ENCODE data around the gene ANKS4B.
"Not testable (repeated sequence)": the region's sequence is repeated elsewhere in the genome, so short reads cannot be mapped to it uniquely, and the experiment has no call there.

Gene ANKS4B

DNA sequence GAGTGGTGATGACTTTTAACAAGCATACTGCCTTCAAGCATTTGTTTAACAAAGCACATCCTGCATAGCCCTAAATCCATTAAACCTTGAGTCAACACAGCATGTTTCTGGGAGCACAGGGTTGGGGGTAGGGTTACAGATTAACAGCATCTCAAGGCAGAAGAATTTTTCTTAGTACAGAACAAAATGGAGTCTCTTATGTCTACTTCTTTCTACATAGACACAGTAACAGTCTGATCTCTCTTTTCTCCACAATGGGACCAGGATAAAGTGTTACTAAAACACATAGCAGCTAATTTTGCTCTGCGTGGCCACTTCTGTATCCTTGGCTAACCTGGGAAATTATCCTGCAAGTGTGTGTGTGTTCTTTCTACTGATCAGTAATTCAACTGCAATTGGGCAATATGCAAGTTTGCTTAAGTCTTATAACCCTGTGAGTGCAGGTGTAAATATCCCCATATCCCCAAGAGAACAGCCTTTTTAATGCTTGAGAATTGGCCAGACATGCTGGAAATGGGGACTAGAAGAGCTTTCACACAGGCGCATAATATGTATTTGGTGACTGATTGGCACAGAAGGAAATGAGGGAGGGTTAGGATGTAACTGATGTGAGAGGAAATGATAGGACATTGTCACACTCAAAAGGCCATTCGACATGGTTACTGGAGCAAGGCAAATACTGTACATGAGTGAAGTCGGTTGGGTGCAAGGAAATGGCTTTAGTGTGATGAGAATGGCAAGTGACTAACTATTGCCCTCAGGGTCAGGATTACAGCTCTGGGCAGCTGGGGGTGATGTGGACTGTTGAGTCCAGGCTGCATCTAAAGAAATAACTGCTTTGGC is 10.8 kb upstream of the ANKS4B start:
- no peak for DNase-seq

DNA sequence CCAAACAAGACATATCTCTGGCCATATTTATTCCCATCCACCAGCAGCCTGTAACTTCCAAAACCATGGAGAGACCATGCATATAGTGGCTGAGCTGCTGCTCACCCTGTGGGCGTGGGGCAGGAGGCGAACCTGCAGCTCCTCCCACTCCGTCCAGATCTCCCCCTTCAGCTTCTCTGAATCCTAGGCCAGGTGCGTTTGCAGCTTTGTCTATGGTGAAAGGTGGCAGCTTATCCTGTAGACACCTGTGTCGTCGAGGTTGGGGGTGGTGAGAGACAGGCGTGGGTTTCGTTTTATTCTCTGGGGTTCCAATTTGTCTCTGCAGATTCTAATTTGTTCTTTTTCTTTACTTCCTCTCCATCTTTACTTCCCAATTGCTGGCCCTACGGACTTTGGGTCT is 9.7 kb upstream of the ANKS4B start:
- no peak for DNase-seq

DNA sequence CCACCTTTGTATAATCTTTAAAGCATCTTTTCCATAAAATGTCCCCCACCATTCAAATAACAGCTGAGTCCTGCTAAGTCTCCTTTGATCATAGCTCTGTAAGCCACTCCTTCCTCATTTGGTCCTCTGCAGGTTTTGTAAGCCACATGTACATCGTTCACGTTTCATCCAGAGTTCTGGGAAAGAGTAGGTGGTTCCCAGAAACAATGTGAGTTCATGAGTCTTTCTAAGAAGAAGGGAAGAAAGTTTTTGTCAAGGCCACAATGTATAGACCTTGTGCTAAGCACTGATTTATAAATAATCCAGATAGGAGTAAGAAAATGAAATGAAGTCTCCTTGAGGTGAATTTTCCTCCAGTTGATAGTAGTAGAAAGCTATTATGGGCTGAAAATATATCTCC is 8.7 kb upstream of the ANKS4B start:
- no peak for DNase-seq

DNA sequence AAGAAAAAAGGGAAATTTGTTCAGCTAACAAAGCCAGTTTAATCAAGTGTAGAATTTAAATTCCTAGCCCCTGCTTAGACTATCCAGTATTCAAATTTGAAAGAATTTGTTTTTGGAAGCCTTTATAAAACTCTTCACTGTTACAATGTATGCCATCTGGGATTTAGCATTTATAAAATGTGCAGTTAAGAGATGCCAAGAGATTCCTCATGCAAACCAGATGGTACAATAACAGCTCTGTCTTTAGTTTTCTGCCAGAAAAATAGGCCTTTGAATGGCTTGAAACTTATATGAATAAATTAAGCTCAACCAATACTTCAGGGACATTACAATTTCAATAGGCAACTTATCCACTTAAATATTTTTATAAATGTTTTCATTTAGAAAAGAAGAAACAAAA is 6.8 kb upstream of the ANKS4B start:
- no peak for DNase-seq

DNA sequence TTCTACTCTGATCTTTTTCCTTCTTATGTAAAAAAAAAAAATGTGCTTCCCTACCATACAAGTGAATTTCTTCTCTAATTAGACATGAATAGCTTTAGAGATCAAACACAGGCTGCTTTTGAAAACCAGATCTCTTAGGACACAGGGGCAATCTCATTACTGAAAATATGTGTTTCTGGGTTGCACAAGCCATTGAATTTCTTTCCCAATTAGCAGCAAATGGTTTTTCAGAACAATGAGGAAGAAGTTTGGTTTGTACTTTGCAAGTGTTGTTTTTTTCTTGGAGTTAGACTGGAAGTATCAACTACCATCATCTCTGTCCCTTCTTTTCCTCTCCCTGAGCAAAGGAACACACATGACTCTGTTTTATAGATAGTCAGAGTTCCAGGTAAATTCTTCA is 5.6 kb upstream of the ANKS4B start:
- no peak for DNase-seq

DNA sequence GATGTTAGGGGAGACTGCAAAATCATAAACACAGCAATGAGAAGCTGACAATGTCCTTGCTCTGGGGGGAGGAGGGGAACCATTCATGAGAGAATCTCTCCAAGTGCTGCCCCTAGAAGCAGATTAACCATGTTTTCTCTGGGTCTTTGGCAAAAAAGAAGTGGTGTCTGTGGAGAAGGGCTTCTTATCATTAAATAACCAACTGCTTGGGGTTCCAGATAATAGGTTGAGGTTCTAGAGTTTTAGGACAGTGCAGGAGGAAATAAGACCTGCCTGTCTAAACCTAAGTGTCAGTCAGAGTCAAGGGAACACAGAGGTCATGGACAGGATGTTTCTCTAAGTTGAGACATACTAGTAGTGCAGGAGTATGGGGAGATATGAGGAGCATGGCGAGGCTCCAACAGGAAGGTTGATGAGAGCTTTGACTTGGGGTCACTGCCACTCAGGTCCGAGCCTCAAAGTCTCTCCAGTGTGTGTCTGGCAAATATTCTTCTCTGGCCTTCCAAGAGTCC is 5.1 kb upstream of the ANKS4B start:
- no peak for DNase-seq

DNA sequence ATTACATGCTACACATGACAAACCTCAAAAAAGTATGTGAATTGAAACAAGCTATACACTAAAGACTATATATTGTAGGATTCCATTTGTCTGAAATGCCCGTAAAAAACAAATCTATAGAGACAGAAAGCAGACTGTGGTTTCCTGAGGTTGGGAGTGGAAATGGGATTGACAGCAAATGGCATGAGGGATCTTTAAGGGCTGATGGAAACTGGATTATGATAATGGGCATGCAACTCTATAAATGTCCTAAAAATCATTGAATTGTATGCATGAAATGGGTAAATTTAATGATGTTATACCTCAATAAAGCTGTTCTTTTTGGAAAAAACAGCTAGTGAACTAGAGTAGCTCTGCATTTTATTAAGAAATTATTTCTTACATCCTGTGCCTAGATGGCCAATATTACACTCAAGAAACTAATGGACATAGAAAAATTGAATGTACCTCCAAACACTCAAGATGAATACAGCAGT is 416 bp upstream of the ANKS4B start:
- no peak for DNase-seq

DNA sequence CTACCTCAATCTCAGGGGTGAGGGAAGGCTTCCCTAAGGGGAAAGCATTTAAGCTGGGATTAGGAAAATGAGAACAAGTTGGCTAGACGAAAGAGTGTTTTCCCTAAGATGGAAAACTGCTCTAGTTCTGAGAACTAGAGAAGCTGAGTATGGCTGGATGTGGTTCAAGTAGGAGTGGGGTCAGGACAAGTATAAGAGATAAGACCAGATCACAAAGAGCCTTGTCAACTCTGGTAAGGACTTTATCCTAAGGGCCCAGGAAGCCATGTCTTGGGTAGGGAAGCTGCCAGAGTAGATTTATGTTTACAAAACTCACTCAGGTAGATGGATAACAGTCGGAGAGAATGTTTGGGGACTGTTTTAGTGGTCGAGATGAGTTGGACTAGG is 1.7 kb downstream of the ANKS4B start:
- no peak for DNase-seq

DNA sequence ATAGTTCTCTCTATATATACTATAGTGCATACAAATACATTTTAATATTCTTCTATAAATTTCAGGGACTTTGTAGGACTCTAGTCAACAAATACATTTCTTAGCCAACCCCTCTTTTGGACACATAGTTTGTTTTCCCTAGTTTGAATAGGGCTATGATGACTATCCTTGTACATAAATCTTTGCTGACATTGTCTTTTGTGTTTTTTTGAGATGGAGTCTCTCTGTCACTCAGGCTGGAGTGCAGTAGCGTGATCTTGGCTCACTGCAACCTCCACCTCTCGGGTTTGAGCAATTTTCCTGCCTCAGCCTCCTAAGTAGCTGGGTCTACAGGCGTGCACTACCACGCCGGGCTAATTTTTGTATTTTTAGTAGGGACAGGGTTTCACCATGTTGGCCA is 3.3 kb downstream of the ANKS4B start:
- DNase-seq, result no peak

DNA sequence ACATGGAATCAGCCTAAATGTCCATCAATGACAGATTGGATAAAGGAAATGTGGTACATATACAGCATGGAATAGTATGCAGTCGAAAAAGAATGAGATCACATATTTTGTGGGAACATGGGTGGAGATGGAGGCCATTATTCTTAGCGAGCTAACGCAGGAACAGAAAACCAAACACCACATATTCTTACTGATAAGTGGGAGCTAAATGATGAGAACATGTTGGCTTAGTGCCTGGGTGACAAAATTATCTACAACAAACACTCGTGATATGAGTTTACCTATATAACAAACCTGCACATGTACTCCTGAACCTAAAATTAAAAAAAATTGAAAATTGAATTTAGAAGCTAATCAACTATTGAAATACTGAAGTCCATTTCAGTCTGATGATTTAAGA is 6.1 kb downstream of the ANKS4B start:
- DNase-seq, result no peak

DNA sequence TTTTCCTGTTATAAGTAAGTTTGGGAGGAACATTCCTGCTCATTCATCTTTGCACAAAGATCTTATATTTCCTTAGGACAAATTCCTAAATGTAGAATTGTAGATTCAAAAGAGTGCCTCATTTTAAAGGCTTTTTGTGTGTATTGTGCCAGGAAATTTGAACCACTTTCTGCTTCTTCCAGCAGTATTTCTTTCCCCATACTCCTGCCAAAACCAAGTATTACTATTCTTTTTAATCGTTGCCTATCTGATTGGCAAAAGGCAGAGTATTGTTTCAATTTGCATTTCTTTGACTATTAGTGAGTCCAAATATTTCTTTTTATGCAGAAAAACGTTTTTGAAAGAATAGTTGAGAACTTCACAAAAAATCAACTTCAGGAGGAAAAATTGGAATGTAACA is 9.3 kb downstream of the ANKS4B start:
- DNase-seq, result no peak

DNA sequence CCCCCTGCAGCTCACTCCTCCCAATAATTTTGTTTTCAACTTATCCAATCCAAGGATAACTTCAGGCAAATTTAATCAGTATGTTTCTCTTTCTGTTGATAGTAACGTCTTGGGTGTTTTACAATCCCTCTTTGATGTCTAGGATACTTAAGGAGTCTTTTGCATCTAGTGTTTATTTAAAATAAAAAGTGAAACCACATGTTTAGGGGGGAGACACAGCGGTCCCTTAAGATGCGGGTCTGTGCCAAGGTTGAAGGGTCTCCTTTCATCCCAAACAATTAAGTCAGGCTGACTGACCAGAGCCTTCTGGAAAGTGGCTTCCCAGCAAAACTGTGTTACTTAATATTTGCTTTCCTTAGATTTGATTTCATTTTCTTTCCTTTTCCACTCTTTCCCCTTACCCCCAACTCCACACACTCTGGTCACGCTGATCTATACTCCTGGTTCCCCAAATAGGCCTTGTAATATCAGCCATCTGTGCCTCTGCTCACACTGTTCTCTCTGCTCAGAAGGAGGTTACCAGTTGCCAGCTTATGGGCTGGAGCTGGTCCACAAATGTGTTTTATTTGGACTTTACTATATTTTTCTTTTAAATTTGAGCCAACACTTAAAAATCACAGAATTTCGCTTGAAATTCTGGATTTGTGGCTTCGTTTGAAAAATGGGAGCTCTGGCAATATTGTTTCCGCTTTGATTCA is 11.2 kb downstream of the ANKS4B start:
- no peak for DNase-seq

DNA sequence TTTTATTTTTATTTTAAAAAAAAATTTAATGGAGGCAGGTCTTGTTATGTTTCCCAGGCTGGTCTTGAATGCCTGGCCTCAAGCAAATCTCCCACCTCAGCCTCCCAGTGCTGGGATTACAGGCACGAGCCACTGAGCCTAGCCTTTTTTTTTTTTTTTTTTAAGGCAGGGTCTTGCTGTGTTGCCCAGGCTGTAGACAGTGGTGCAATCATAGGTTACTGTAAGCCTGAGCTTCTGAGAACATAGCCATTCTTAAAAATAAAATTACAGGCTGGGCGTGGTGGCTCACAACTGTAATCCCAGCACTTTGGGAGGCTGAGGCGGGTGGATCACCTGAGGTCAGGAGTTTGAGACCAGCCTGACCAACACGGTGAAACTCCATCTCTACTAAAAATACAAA is 14.7 kb downstream of the ANKS4B start:
- not testable (repeated sequence) for DNase-seq

DNA sequence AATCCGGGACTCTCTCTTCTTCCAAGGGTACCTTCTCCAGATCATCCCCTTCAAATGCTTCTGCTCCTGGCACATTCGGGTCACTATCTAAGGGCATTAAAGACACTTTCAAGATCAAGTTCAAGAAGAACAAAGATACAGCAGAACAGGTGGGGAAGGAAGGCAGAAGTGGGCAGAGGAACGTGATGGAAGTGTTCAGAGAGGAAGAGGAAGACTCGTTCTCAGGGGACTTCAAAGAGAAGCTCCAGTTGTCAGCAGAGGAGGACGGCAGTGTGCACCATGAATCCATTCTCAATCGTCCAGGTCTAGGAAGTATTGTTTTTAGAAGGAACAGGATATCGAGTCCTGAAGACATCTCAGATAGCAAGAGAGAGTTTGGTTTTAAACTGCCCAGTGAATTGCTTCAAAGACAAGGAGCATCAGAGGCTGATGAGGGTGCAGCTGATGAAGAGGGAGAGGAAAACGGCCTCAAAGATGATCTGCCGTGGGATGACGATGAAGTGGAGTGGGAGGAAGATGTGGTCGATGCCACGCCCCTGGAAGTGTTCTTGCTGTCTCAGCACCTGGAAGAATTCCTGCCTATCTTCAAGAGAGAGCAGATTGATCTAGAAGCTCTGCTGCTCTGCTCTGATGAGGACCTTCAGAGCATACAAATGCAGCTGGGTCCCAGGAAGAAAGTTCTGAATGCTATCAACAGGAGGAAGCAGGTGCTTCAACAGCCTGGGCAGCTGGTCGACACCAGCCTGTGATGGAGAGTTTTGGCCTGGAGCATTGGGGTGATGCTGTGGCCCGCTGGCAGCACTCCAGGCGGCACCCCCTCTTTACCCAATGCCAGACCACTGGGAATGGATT is 16.8 kb downstream of the ANKS4B start:
- no peak for DNase-seq

DNA sequence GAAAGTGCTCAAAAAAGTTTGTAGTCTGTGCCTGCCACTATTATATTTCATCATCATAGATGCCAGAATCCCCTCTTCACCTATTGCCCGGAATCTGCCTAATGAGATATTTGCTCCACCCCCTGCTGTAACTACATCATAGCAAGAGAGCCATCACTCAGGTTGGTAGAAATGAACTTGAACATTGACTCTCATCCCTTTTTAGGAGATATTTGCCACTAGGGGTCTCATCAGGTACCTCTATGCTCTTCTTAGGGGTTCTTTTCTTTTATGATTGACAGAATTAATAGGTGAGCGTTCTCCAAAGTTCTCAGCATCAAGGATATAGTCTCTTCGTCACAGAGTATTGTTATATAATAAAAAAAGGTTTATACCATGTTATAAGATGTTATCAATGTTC is 20.0 kb downstream of the ANKS4B start:
- no peak for DNase-seq

DNA sequence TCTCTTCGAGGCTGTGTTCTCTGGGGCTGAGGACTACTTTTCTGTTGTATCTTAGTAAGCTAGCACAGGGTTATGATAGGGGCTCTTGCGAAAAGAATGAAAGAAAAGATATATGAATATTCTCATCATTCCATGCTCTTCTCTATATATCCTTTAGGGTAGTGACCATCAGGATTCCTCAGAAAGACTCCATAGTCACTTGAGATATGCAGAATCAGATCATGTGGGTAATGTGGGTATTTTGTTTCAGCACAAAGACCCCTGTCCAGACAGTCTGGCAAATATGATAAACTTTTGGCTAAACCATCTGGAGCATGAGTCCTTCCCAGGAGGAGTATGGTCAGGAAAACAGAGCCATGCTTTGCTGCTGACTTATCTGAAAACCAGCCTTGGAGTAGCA is 23.1 kb downstream of the ANKS4B start:
- DNase-seq, result no peak

DNA sequence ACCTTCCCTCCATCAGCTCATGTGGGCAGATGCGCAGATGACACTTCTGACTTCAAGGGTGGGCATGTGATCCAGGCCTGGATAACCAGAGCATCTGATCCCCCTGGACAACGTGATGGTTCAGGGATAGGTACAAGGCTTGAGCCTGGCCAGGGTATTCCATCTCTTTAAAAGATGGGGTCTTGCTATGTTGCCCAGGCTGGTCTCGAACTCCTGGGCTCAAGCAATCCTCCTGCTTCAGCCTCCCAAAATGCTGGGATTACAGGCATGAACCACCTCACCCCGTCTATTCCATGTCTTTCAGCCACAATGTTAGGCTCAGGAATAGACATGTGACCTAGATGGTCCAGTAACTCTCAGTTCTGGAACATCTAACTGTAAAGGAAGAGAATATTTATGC is 23.8 kb downstream of the ANKS4B start:
- DNase-seq, result no peak

DNA sequence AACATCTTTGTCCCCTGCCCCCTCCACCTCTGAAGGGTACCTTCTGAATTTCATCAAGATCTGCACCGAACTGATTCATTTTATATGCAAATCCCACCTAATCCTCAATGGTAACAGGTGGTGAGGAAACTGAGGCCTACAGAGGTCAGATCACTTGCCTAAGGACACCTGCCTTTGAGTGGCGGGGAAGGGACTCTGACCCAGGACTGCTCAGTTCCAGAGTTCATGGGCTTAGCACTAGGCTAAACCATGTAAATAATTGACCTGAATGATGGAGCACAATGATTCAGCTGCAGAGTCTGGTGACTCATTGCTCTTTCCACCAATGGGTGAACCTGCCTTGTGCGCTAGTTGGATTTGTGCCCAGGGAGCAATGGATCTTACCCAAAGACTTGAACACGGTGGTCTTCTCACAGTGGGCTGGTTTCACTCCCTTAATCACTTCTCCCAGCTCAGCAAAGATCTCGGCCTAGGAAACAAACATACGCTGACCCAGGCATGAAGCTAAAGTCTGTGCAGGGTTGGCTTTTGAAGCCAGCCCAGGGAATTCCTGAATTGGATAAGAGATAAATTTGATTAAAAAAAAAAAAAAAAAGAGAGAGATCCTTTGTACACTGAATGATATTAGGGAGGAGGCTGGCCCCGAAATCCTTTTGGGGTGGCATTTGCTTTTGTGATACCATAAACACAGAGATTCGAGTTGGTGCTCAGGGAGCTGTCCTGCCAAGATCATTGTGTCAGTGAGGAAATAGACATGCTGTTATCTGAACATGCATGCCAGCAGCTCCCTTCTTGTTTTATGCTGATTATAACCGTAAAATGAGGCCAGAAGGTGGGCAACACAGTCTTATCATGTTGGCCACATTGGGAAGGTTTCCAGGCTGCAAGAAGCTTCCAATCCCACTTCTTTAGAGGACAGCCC is 27.6 kb downstream of the ANKS4B start:
- DNase-seq, result no peak

DNA sequence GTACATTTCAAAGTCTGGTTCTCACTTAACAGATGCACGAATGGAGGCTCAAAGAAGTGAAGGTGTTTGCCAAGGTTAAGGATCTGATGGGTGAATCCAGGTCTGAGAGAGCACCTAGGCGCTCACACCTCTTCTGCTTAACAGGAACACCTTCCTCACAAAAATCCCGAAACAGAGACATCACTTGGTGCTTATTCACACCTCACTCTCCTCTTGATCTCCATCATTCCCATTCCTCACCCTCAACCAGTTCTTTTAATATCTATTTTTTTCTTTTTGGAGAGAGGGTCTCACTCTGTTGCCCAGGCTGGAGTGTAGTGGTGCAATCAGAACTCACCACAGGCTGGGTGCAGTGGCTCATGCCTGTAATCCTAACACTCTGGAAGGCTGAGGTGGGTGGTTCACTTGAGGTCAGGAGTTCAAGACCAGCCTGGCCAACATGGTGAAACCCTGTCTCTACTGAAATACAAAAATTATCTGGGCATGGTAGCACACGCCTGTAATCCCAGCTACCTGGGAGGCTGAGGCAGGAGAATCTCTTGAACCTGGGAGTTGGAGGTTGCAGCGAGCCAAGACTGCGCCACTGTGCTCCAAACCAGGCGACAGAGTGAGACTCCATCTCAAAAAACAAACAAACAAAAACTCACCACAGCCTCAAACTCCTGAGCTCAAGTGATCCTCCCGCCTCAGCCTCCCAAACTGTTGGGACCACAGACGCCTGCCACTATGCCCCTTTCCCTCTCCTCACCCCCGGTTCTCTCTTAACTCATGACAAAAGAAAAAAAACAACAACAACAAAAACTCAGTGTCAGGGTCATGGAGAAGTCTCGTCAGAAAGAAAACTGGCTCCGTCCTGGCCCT is 29.5 kb downstream of the ANKS4B start:
- DNase-seq, result no peak

DNA sequence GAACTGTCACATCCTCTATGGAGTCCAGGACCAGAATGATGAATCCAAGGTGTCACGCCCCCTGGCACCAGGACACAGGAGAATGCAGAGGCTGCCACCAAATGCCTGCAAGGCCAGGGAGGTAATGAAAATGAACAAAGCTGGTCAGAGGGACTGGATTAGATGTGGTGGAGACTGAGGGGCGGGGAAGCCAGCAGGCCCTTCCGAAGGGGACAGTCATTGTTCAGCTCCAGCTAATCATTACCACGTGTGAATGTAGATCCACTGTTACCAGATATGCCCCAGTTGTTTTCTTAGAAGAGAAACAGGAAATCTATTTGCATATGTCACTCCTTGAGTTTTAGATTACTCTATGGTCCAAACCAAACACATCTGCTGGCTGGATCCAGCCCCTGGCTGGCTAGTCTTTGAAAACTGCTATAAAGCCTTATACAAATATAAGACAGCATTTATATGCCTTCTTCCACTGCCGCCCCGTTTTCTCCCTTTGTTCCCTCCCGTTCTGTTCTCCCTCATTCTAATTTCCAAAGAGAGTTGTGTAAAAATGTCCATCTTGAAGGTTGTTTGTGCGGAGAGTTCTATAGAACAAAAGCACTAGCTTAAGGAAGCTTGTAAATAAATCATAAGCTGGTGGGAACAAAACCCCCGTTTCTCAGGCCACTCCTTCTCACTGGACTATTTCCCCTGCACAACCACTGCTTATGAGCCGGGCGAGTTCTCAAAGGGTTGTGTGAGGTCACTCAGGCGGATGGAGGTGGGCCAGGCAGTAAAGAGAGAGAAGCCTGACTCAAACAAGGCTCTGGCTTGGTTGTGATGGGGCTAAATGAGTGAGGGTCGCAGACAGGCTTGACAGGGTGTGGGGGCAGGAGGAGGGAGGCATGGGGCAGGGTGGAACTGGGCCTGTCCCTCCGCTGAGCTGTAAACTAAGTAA is 30.4 kb downstream of the ANKS4B start:
- no peak for DNase-seq

Data from CD4-positive, alpha-beta T cell treated with Interleukin-12 subunit alpha and Interleukin-12 subunit beta, for 1 hour (primary cell).